GM12873 (cell line): Measurements from ENCODE around the gene UBR7.
A peak's percentile ranks its signal among the peaks of the same experiment; 100 is the strongest.

Experiments
- TF ChIP-seq, protein P1 (sequence below): IDR thresholded peaks from 2 replicates; pipeline ENCODE4 v1.5.1; 2012; ENCODE audit warnings: low read depth, mild to moderate bottlenecking, moderate library complexity, low read length, control low read depth; ENCODE audit not compliant: insufficient read depth; ENCODE audit errors: missing control alignments

The UBR7 gene

DNA sequence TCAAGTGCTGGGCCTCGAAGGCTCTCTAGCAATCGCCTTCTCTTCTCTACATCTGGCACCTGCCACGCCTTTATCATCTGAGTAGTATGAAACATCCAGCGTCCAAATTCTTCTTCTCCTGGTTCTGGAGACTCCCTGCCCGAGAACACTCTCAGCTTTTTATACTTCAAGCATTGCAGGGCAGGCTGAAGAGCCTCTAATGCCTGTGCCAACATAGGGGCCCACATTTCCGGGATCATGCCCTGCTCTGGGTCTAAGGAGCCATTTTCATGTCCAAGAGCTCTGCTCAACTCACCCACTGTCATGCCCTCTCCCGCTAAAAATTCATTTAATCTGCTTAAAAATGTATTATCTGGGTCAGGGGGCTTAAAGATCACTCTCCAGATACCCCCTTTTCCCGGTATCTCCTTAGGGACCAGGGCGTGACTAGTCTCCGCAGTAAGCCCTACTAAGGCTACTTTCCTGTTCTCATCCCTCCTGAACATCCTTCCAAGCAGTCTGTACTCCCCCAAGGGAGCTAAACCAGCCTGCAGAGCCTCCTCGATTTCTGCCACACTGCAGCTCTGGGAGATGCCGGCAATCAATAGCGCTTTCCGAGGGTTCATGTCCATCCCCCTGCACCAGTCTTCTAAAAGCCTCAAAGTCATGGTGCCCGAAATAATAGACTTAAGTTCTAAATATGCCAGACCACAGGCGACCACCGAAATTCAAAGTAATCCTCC, 23.3 kb upstream of the UBR7 start:
- TF ChIP-seq, protein P1, sequence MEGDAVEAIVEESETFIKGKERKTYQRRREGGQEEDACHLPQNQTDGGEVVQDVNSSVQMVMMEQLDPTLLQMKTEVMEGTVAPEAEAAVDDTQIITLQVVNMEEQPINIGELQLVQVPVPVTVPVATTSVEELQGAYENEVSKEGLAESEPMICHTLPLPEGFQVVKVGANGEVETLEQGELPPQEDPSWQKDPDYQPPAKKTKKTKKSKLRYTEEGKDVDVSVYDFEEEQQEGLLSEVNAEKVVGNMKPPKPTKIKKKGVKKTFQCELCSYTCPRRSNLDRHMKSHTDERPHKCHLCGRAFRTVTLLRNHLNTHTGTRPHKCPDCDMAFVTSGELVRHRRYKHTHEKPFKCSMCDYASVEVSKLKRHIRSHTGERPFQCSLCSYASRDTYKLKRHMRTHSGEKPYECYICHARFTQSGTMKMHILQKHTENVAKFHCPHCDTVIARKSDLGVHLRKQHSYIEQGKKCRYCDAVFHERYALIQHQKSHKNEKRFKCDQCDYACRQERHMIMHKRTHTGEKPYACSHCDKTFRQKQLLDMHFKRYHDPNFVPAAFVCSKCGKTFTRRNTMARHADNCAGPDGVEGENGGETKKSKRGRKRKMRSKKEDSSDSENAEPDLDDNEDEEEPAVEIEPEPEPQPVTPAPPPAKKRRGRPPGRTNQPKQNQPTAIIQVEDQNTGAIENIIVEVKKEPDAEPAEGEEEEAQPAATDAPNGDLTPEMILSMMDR: no peak

- TF ChIP-seq, protein P1: peak; percentile 38
Observed at GRCh38 chr14:93184391-93185348, 22.4 kb upstream of the UBR7 start, which contains the start of the genes LYSET and MOAP1. LYSET (plus strand) TSS chr14:93185317; CDS start chr14:93185406, 89 bp downstream. MOAP1 (minus strand) TSS chr14:93184897; CDS start chr14:93184242, 655 bp downstream.

DNA sequence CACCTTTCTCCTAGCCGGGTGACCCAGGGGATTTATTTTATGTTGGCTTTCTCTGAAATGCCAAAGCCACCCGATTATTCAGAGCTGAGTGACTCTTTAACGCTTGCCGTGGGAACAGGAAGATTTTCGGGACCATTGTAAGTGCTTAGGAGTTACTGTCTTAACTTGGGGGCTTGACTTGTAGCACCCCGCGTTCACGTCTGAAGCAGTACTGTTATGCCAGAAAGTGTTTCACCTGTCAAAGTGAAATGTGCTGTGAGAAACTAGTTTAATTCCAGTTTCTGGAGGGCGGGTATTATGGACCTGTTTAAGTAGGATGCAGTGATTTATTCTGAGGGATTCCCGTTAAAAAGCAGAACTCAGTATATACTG, 21.7 kb upstream of the UBR7 start:
- TF ChIP-seq, protein P1: no peak

- TF ChIP-seq, protein P1: no peak
Observed at GRCh38 chr14:93186466-93186865, 20.6 kb upstream of the UBR7 start.

DNA sequence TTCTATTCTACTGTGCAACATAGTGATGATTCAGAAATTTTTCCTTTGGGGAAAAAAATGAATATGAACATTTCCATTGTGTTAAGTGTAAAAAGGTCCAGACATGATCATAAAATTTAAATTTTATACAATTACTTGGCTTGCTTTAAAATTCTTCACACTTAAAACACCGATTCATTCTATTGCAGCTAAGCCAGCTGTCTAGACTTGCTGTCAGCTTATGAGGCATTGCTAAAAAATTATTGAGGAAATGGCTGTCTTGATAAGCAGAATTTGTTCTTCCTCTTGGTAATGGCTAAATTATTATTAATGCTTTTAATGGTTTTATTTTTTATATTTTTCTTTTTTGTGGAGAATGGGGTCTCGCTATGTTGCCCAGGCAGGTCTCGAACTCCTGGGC, 20.1 kb upstream of the UBR7 start:
- TF ChIP-seq, protein P1: no peak

DNA sequence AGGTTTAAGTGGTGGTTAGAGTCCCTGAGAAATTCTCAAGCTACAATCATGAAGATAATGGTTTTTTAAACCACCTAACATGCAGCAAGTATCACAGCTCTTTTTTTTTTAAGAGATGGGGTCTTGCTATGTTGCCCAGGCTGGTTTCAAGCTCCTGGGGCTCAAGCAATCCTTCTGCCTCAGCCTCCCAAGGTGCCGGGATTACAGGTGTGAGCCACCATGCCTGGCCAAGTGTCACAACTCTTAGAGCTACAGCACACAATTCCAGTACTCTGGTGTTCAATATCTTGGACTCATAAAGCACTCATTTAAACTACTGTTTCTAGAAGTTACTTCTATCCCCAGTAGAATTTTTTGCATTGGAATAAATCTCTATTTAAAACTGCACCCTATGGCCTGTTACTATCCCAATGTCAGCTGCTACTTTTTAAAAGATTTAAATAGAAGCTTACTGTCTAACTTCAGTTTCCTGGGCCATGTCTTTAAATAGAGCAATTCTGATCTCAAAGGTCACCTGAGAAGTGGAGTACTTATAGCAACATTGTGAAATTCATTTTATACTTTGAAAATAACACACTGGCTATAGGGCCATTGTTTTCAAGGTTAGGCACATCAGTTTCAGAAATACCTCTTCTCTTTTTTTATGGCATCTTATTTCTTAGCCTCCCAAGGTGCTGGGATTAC, 11.6 kb upstream of the UBR7 start:
- TF ChIP-seq, protein P1: no peak

DNA sequence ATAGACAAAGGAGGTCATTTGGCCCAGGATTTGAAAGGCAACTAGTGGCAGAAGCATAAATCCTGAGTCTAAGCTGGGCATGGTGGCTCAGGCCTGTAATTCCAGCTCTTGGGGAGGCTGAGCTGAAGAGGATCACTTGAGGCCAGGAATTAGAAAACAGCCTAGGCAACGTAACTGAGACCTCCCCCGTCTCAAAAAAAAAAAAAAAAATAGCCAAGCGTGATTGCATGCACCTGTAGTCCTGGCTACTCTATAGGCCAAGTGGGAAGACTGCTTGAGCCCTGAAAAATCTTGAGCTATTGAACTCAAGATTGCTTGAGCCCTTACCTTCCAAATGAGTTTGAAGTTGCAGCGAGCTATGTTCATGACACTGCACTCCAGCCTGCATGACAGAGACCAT, 8.0 kb upstream of the UBR7 start:
- TF ChIP-seq, protein P1: no peak
